GM12878 (cell line): ENCODE data around the gene DRC1. TPM values are rescaled to one million over a fixed set of nuclear protein-coding genes. Genes with fewer than 3 reads are reported as not detected.

ENCODE experiments used
- ATAC-seq: fragments of 200-7000 bp; cut with Tn5 transposase; 3 replicates; pipeline ENCODE4 v1.9.1; 2020; ENCODE audit warnings: mild to moderate bottlenecking, moderate library complexity
- BruUV-seq: library from RNA; stranded (reverse); fragments of 400-500 nt; replicated peaks from 2 replicates; lab custom pipeline; 2021; lab: Mats Ljungman, UMichigan
- CTCF ChIA-PET: fragments of 300-600 bp; sonication (Branson Sonifier 250); formaldehyde crosslinking; extraction: SDS; loops from one replicate; lab custom pipeline; 2021; ENCODE audit warnings: inconsistent platforms; lab: Yijun Ruan, JAX
- POLR2A ChIA-PET: fragments of 350-600 bp; formaldehyde crosslinking; extraction: SDS; loops from one replicate; lab custom pipeline; 2021; ENCODE audit warnings: inconsistent platforms; lab: Charles Lee
- RAD21 ChIA-PET: fragments of 300-600 bp; sonication (Branson Sonifier 250); formaldehyde crosslinking; loops from one replicate; lab custom pipeline; 2023; ENCODE audit warnings: antibody characterized with exemption; ENCODE audit not compliant: unreplicated experiment; lab: Charles Lee
- SMC1A ChIA-PET: fragments of 300-600 bp; sonication (Branson Sonifier 250); formaldehyde crosslinking; loops from one replicate; lab custom pipeline; 2023; ENCODE audit not compliant: unreplicated experiment, uncharacterized antibody; lab: Charles Lee
- DNase-seq: peaks from one replicate; pipeline ENCODE4 v3.0.0-alpha.2; 2011; ENCODE audit warnings: low read depth, low spot score
- FAIRE-seq: peaks from 3 replicates; lab custom pipeline; 2011; peaks lifted over from hg19 to GRCh38; lab: Jason Lieb, UNC
- H2AFZ ChIP-seq: 2 replicates; pipeline ENCODE4 v1.6.0; 2011; ENCODE audit warnings: low read depth, low read length, control low read depth; ENCODE audit not compliant: control insufficient read depth
- H3K27ac ChIP-seq: 2 replicates; pipeline ENCODE4 v1.5.1; 2011; ENCODE audit warnings: control low read depth; ENCODE audit not compliant: control insufficient read depth, insufficient read depth
- H3K27me3 ChIP-seq, 2 experiments: replicated peaks in 1 of 2; 2 replicates each; pipeline versions ENCODE4 v1.6.0 to v1.6.1; 2011; ENCODE audit warnings: low read length in 1 of 2; ENCODE audit not compliant: control insufficient read depth in 2 of 2, insufficient read depth in 2 of 2
- H3K36me3 ChIP-seq, 2 experiments: 2 replicates each; pipeline ENCODE4 v1.5.1; 2011; ENCODE audit warnings: low read length in 1 of 2; ENCODE audit not compliant: control insufficient read depth in 2 of 2, insufficient read depth in 2 of 2
- H3K4me1 ChIP-seq: 2 replicates; pipeline ENCODE4 v1.6.1; 2011; ENCODE audit warnings: mild to moderate bottlenecking, low read length, moderate library complexity, mixed read lengths; ENCODE audit not compliant: control insufficient read depth, insufficient read depth
- H3K4me2 ChIP-seq: 2 replicates; pipeline ENCODE4 v1.6.0; 2011; ENCODE audit warnings: control low read depth; ENCODE audit not compliant: control insufficient read depth, insufficient read depth
- H3K4me3 ChIP-seq: fragments of 200-600 bp; sonication (generic); 2 replicates; pipeline ENCODE4 v1.5.1; 2016
- H3K79me2 ChIP-seq: 2 replicates; pipeline ENCODE4 v1.6.0; 2011; ENCODE audit warnings: low read length; ENCODE audit not compliant: control insufficient read depth, insufficient read depth
- H3K9ac ChIP-seq: 2 replicates; pipeline ENCODE4 v1.8.0; 2011; ENCODE audit warnings: low read length, control low read depth, mixed read lengths; ENCODE audit not compliant: control insufficient read depth, insufficient read depth
- H3K9me3 ChIP-seq: replicated peaks from 3 replicates; pipeline ENCODE4 v1.5.1; 2011; ENCODE audit warnings: mild to moderate bottlenecking, low read length; ENCODE audit not compliant: control insufficient read depth, insufficient read depth
- H4K20me1 ChIP-seq: 2 replicates; pipeline ENCODE4 v1.6.0; 2011; ENCODE audit not compliant: control insufficient read depth, insufficient read depth
- BCL11A ChIP-seq: IDR thresholded peaks from 2 replicates; pipeline ENCODE4 v1.6.1; 2011; ENCODE audit warnings: low read depth, low read length
- CHD1 ChIP-seq: IDR thresholded peaks from 2 replicates; pipeline ENCODE4 v1.6.1; 2012; ENCODE audit warnings: low read depth, low read length, improper control_type of control experiment
- CHD4 ChIP-seq: fragments of 200-600 bp; sonication (generic); IDR thresholded peaks from 2 replicates; pipeline ENCODE4 v1.6.1; 2016; ENCODE audit warnings: mild to moderate bottlenecking
- EGR1 ChIP-seq, 2 experiments: IDR thresholded peaks; 1 replicate in 1 of 2; 2 replicates in 1 of 2; pipeline ENCODE4 v1.6.1; 2011 to 2012; ENCODE audit warnings: low read depth in 2 of 2, low read length in 2 of 2, borderline replicate concordance in 1 of 2, mild to moderate bottlenecking in 1 of 2, moderate library complexity in 1 of 2
- JUND ChIP-seq: IDR thresholded peaks from 2 replicates; pipeline ENCODE4 v1.6.1; 2012; ENCODE audit warnings: low read depth, mild to moderate bottlenecking, low read length, improper control_type of control experiment, moderate library complexity
- MTA2 ChIP-seq: fragments of 450-650 bp; IDR thresholded peaks from 2 replicates; pipeline ENCODE4 v1.6.1; 2016; ENCODE audit warnings: low read depth, mild to moderate bottlenecking, moderate library complexity
- NFYA ChIP-seq: IDR thresholded peaks from 2 replicates; pipeline ENCODE4 v1.6.1; 2011; ENCODE audit warnings: low read depth, mild to moderate bottlenecking, low read length, improper control_type of control experiment, borderline replicate concordance
- RBBP5 ChIP-seq: fragments of 200-600 bp; sonication (generic); conservative IDR thresholded peaks from 2 replicates; pipeline ENCODE4 v1.6.1; 2016
- STAT1 ChIP-seq: fragments of 450-650 bp; conservative IDR thresholded peaks from 2 replicates; pipeline ENCODE4 v1.6.1; 2014; ENCODE audit warnings: antibody characterized with exemption, mild to moderate bottlenecking
- WGBS: methylation state at CpG from one replicate; pipeline ENCODE4 v1.1.6; 2016; ENCODE audit warnings: low lambda C conversion rate; ENCODE audit not compliant: insufficient replicate concordance, insufficient coverage; ENCODE audit errors: missing lambda C conversion rate; 5-methylcytosine and 5-hydroxymethylcytosine counted together
- in situ Hi-C: fragments of 300-500 bp; cut with MboI; formaldehyde crosslinking; loops from 9 replicates; pipeline ENCODE4 v1.14.3; 2018; ENCODE audit warnings: mixed read lengths
- intact Hi-C: fragments of 100-400 bp; cut with micrococcal nuclease; formaldehyde crosslinking; loops from one replicate; pipeline ENCODE4 v1.14.2; 2022; ENCODE audit not compliant: unreplicated experiment
- polyA plus RNA-seq, 11 experiments: library from polyadenylated mRNA; depleted of rRNA in 4 of 11; unstranded in 6 of 11; stranded (reverse) in 5 of 11; fragments of >200 nt; fragmentation: Nextera tagmentation in 4 of 11; fragmentation: Illumina TruSeq in 1 of 11; extraction: Ambion mirVana in 4 of 11; extraction: Trizol in 1 of 11; gene quantifications; 1 replicate in 1 of 11; 2 replicates in 10 of 11; pipeline versions ENCODE4 v1.2.1 to v1.2.3, GENCODE V29; 2011 to 2016; ENCODE audit warnings: inconsistent platforms in 2 of 11, missing spikeins in 2 of 11, low read depth in 1 of 11
- total RNA-seq, 4 experiments: library from RNA; depleted of rRNA in 3 of 4; stranded (reverse); fragments of >200 nt in 3 of 4; fragmentation: Illumina TruSeq in 1 of 4; extraction: Trizol in 1 of 4; gene quantifications; 2 replicates each; pipeline versions ENCODE4 v1.2.1 to v1.2.3, GENCODE V29; 2013 to 2021
- TF ChIP-seq, protein P1 (sequence below): fragments of 150-350 bp; IDR thresholded peaks from 2 replicates; pipeline ENCODE4 v1.6.1; 2016; ENCODE audit warnings: low read depth, low read length

Gene DRC1
- total and polyA plus RNA-seq, 10 of the 15 experiments (the other 5 are each of a cell fraction or from before 2014, with no cell fraction given): 0.03 TPM; not detected in 9

DNA sequence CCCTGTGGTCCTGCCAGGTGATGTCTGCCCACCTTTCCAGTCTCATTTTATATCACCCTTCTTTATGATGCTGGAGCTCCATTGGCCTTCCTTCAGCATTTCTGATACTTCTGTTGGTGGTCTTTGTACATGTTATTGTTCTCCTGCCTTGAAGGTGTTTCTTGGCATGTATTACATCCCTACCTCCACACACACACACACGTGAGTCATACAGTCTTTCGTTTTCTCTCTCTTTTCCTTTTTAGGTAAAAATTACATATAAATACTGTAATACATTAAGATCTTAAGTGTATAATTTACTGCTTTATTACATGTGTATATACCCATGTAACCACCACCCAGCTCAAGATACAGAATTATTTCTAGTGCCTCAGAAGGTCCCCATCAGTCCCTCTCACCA lies 44.9 kb upstream of the DRC1 start (continued):
- TF ChIP-seq, protein P1, sequence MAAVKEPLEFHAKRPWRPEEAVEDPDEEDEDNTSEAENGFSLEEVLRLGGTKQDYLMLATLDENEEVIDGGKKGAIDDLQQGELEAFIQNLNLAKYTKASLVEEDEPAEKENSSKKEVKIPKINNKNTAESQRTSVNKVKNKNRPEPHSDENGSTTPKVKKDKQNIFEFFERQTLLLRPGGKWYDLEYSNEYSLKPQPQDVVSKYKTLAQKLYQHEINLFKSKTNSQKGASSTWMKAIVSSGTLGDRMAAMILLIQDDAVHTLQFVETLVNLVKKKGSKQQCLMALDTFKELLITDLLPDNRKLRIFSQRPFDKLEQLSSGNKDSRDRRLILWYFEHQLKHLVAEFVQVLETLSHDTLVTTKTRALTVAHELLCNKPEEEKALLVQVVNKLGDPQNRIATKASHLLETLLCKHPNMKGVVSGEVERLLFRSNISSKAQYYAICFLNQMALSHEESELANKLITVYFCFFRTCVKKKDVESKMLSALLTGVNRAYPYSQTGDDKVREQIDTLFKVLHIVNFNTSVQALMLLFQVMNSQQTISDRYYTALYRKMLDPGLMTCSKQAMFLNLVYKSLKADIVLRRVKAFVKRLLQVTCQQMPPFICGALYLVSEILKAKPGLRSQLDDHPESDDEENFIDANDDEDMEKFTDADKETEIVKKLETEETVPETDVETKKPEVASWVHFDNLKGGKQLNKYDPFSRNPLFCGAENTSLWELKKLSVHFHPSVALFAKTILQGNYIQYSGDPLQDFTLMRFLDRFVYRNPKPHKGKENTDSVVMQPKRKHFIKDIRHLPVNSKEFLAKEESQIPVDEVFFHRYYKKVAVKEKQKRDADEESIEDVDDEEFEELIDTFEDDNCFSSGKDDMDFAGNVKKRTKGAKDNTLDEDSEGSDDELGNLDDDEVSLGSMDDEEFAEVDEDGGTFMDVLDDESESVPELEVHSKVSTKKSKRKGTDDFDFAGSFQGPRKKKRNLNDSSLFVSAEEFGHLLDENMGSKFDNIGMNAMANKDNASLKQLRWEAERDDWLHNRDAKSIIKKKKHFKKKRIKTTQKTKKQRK: no peak

DNA sequence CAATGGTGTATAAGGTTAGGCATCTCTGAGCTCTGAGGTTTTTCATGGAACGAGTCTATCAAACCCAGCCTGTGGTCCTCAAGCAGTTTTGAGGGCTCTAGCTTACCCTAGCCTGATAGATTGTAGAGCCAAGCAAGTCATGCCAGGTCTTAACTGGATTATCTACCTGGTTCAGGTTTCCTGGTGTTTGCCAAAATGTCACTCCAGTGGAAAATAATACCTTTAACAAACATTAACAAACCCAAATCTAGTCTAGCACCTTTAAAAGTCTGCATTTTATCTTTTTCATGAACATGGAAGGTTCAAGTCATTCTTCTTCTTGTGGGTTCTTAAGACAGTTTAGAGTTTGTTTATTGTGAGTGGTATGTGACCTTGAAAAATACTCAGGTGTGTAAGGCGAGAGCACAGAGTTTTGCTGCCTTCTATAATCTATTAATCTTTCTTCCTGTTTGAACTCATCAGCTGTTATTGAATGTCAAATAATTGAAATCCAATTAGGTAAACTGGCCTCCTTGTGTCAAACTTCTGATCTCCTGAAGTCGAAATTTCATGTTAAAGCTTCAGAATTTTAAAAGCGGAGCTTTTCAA lies 41.7 kb upstream of the DRC1 start:
- Histone ChIP-seq H4K20me1 (no peaks in the 10 kb centered on the region), H3K4me1 (no peaks in the 10 kb centered on the region)
- CTCF ChIA-PET: interaction anchor here (1.0 kb wide), 1 partner anchor 14 kb away, joined by 5 read pairs; the partner anchor contains the start of gene SELENOI
- TF ChIP-seq CHD1 (no peak), NFYA (no peak), MTA2 (no peak), EGR1 (IDR thresholded peaks at IDR 0.05; ENCODE audit: borderline replicate concordance in 1 of 2, low read depth in 2 of 2, low read length in 2 of 2) (no peak), CHD4 (no peak), BCL11A (no peak), STAT1 (no peak), RBBP5 (no peak), JUND (no peak)
- TF ChIP-seq, all 136 proteins: peak for 0
- DNase-seq: no peak
- no peak for ATAC-seq
- Histone ChIP-seq H3K27me3 (no peaks in the 10 kb centered on the region), H3K9ac (no peak overlapping the region), H3K4me2 (no peak overlapping the region), H3K4me3 (no peak overlapping the region), H3K9me3 (no peaks in the 10 kb centered on the region), H3K27ac (no peak overlapping the region), H2AFZ (no peak overlapping the region), H3K79me2 (peaks cover 57% of the 10 kb centered on the region), H3K36me3 (peaks cover 0 to 7% of the 10 kb centered on the region in 2 experiments; a peak in 1 of 4 replicates)
- ChIA-PET SMC1A (interaction anchor here (0.6 kb wide), 2 partner anchors 10 to 509 kb away, joined by 3 read pairs; no protein-coding TSS in a partner anchor), POLR2A (no interaction called here), RAD21 (no interaction called here)
- in situ Hi-C loops (no loop called here), intact Hi-C loops (no loop called here)
- no TSS peak for BruUV-seq
- WGBS: 95% methylated on average over 4 of the region's 4 CpGs
- FAIRE-seq: no peak
